GM12873 (cell line): Measurements from ENCODE around the gene LTA.

Experiments used
- CTCF ChIP-seq: IDR thresholded peaks from 2 replicates; pipeline ENCODE4 v1.5.1; 2012; ENCODE audit warnings: low read depth, mild to moderate bottlenecking, moderate library complexity, low read length, control low read depth; ENCODE audit not compliant: insufficient read depth; ENCODE audit errors: missing control alignments

The LTA gene

DNA sequence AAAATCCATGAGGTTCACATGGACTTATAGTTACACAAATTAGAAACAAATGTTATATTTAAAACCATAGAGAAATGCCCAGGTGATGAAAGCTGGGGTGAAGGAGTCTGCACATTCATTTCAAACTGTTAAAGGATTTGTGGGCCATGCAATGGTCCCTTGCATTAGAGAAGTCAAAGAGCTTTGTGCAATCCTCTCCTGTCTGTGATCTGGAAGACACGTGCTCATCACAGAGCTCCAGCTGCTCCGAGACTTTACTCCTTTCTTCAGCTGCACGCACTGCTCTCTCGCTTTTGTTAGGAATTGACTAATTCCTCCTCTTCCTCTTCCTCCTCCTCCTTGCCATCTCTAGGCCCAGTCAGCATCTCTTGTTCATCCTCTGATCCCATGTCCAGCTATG, 38.9 kb downstream of the LTA start:
- no peak for TF ChIP-seq CTCF

GRCh38 chr6:31614075-31614619, 42.1 kb downstream of the LTA start:
- TF ChIP-seq CTCF, result no peak

- no peak for TF ChIP-seq CTCF
Observed at GRCh38 chr6:31614684-31615578, 42.8 kb downstream of the LTA start, which contains the start of gene AIF1. Gene AIF1 (plus strand): TSS chr6:31615234. CDS start chr6:31615330, 96 bp downstream.

DNA sequence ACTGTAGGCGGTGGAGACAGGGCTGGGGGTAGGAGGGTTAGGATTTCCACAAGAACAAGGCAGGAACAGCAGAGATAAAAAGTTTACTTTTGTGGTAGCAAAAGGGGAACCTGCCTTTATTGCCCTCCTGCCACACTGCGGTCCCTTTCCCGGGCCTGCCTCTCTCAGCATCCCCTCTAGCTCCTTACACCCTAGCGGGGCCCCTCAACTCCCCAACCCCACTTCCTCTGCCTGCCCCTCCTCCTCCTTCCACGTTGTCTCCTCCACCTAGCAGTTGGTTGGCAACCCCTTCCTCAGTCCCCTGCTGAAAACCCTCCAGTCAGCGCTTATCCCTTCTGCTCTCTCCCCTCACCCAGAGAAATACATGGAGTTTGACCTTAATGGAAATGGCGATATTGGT, 43.7 kb downstream of the LTA start:
- no peak for TF ChIP-seq CTCF

GRCh38 chr6:31617010-31617409, 44.9 kb downstream of the LTA start:
- no peak for TF ChIP-seq CTCF

GRCh38 chr6:31619805-31620585, 47.9 kb downstream of the LTA start:
- TF ChIP-seq CTCF, result no peak

- no peak for TF ChIP-seq CTCF
Observed at GRCh38 chr6:31620586-31621319, 48.7 kb downstream of the LTA start, which contains the start of gene PRRC2A. Gene PRRC2A (plus strand): TSS chr6:31620715. CDS start chr6:31622790, 2,075 bp downstream.
